Fibroblast of mammary gland (primary cell): ENCODE measurements around the gene RPS21.
A peak's percentile ranks its signal among the peaks of the same experiment; 100 is the strongest.

Experiments used
- DNase-seq: peaks from one replicate; pipeline ENCODE4 v3.0.0-alpha.2; 2010; ENCODE audit warnings: low read depth
- H3K4me3 ChIP-seq: 2 replicates; pipeline ENCODE4 v1.5.1; 2011; ENCODE audit warnings: low read depth, mild to moderate bottlenecking, low read length, moderate library complexity; ENCODE audit not compliant: control insufficient read depth
- CTCF ChIP-seq: conservative IDR thresholded peaks from 2 replicates; pipeline ENCODE4 v1.5.1; 2011; ENCODE audit warnings: low read depth, low read length, inconsistent platforms; ENCODE audit not compliant: control insufficient read depth, insufficient read depth

RPS21 gene

GRCh38 chr20:62353289-62354030, 33.4 kb upstream of the RPS21 start:
- no peak for TF ChIP-seq CTCF
- no peak for DNase-seq
- no peak overlapping the region for H3K4me3 ChIP-seq

- TF ChIP-seq CTCF, result no peak
- DNase-seq, result no peak
- H3K4me3 ChIP-seq, result no peak overlapping the region
Measured at GRCh38 chr20:62354031-62354808, 32.7 kb upstream of the RPS21 start.

GRCh38 chr20:62354811-62355341, 32.0 kb upstream of the RPS21 start:
- DNase-seq, result no peak
- no peak for TF ChIP-seq CTCF
- no peak overlapping the region for H3K4me3 ChIP-seq

GRCh38 chr20:62355516-62355877, 31.4 kb upstream of the RPS21 start:
- peak; percentile 36 for DNase-seq
- TF ChIP-seq CTCF, result no peak
- H3K4me3 ChIP-seq, result no peak overlapping the region

- DNase-seq, result peak; percentile 66
- no peak overlapping the region for H3K4me3 ChIP-seq
- no peak for TF ChIP-seq CTCF
Measured at GRCh38 chr20:62355878-62356588, 30.9 kb upstream of the RPS21 start.

GRCh38 chr20:62356589-62357186, 30.2 kb upstream of the RPS21 start:
- no peak for DNase-seq
- no peak overlapping the region for H3K4me3 ChIP-seq
- TF ChIP-seq CTCF, result no peak
